IPS DF 19.7 (cell line): ENCODE data around the gene GRIN2C.

ENCODE experiments used
- DNase-seq: peaks from one replicate; pipeline ENCODE4 v3.0.0-alpha.2; 2013; ENCODE audit warnings: low read depth, low spot score

Gene GRIN2C

DNA sequence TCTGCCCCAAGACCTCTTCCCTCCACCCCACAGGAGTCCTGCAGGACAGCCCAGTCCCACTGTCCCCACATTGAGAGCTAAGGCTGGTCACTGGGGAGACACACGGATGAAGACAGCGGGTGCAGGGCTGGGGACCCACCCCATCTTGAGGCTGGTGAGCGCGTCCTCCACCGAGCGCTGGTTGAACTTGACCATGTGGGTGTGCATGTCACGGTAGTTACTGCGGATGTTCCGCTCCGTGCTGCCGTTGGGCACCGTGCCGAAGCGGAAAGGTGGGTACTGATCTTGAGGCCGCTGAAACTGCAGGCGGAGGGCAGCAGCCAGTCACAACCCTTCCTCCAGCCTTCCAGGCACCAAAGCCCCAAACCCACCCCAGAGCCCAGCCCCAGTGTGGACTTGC lies 13.1 kb downstream of the GRIN2C start:
- DNase-seq = no peak

DNA sequence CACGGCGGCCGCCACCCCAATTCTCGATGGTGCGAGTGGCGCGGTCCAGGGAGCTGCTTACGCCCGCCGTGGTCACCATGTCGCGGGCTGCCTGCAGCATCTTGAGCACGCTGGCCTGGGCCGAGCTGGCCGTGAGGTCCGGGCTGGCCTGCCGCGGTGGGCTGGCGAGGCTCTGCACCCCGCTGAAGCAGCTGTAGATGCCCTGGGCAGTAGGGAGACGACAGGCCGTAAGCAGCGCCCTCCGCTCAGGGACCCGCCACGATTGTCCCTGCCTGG lies 16.4 kb downstream of the GRIN2C start:
- DNase-seq = no peak

DNA sequence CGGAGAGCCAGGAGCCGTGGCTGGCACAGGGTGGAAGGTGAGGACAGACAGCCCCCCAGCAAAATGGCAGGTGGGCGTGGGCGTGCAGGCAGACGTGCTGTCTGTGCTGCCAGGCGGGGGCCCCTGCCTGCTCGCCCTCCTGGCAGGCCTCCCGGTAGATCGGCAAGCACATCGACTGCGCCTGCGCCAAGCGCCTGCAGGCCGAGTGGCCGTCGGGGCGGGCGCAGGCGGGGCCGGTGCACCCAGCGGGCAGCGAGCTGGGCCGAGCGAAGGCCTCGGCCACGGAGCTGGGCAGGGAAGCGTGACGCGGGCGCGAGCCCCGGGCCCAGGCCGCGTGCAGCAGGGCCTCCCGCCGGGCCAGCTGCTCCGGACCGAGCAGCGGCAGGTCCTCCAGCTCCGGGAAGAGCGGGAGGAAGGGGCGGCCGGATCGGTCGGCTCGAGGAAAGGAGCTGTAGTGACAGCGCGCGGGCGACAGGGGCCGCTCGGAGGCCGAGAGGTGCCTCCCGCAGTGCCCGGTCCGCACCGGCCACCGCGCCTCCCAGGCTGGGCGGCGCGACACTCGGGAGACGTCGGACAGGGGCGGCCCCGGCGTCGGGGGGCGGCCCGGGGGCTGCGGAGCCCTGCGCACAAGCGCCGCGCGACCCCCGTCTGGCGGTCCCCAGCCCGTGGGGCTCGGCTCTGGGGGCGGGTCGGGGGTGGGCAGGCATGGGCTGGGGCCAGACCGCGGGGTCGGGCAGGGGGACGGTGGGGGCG lies 16.9 kb downstream of the GRIN2C start:
- DNase-seq = no peak

DNA sequence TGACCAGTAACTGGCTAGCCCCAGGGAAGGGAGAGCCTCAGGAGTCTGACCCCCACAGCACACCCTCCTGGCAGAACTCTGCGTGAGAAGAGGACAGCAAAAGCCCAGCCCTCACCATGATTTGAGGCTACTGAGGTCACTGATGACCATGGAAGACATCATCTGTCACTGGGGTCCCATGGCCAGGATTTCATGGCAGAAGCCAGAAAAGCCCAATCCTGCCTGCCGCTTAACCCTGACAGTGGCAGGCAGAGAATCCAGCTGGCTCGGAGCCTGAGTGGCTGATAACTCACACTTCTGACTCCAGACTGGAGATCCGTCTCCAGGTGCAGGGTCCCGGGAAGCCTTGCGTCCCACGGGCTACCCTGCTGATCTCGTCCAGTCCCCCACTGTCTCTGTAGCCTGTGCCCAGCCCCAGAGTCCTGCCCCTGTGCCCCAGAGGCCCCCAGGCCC lies 17.5 kb downstream of the GRIN2C start:
- DNase-seq = no peak

DNA sequence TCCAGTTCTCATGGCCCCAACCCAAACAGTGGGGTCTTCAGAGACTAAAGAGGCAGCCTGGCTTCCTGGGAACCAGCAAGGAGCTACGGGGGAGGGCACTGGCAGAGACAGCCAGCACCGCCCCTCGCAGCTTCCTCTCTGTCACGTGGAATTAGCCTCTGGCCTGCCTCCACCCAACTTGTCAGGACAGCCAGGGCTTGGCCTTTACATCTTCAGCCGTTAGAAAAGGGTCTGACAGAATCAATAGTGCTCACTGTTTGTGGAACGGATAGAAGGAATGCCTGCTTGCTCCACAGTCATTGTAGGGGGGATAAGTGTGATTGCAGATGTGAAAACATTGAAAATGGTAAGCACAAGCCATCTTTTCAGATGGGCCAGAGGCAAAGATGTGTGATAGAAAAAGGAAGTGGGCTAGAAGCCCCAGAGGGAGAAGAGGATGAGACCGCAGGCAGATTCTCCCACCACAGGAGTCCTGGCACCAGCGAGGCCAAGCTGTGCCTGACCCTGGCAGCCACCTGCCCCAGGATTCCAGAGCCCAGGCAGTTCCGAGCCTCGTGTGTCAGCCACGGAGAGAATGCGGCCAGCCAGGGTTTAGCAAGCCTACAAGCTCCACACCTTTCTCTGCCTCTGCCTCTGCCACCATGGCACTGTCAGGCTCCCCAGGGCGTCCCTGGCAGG lies 18.6 kb downstream of the GRIN2C start:
- no peak for DNase-seq

DNA sequence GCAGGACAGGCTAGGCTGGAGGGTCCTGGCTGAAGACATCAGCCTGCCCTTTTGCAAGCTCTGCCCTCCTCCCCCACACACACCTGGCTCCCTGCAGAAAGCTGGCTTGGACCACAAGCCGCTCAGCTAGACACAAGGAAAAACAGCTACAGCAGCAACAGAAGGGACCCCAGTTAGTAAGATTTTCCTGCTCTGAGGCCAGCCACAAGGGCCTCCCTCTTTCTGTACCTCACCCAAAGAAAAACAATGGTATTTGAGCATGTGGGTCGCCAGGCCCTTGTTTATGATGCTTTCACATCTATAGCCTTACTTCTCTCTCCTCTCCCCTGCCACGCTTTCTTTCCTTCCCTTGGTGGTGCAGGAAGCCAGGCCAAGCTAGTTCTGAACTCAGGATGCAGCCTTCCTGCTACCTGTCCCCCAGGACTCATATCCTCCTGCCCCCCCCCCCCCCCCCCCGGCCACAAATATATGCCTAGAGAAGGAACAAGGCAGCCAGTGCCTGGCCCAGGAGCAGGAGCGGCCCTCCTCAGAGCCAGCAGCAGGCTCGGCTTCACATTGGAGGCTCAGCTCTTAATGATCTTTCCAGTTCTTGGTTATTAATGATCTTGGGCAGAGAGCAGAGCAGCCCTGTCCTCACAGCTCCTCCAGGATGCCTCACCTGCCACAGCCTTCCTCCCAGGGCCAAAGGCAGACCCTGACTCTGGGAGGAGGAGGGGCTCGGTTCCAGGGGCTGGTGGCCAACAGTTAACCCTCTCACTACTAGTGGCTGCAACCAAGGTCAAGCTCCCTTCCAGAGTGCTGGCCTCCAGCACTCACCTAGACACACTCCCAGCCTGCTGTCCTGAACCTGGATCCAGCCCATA lies 19.5 kb downstream of the GRIN2C start:
- no peak for DNase-seq

DNA sequence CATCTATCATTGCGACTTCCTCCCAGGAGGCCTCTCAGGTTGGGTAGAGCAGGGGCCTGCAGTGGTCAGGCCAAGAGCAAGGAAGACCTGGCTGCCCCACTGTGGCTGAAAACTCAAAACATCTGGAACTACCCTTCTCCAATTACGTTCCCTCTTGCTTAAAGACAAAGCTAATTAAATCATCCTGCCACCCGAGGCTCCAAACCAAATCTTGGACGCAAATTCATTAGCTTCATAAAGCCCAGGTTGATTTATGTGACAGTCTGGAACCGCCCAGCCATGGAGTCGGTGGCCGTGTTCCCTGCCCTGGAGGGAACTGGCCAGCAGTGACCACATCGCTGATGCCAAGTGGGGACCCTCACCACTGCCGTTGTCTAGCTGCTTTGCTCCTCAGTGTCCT lies 21.4 kb downstream of the GRIN2C start:
- no peak for DNase-seq

DNA sequence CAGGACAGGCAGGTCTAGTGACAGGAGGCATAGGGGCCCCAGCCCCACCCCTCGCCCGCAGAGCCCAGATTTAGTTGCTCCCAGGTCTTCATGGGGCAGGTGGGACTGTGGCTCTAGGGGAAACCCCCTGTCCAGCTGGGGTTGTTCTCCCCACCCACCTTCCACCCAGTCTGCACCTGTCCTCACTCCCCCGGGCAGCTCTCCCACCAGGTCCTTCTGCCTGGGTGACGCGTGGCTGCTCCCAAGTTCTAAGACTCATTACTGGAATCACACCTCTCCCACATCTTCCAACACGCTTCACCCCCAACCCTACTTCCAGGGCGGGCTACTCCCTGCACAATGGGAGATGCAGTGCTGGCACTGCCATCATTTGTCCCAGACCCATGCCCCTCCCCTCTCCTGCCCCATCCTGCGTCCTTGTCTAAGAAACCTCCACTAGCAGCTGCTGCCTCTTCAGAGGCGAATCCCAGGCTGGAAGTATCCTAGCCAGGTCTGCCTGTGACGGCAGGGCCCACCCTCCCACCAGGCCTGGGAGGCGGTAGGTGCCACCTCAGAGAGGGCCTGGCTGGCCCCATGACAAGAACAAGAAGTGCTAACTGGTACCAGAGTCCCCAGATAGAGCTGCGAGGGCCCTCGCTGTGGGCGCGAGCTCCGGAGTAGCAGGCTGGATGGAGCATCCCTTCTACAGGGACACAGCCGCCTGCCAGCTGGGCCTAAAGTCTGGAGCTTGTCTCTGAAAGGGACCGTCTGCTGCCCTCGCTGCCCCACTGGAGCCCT lies 22.8 kb downstream of the GRIN2C start:
- DNase-seq = no peak

DNA sequence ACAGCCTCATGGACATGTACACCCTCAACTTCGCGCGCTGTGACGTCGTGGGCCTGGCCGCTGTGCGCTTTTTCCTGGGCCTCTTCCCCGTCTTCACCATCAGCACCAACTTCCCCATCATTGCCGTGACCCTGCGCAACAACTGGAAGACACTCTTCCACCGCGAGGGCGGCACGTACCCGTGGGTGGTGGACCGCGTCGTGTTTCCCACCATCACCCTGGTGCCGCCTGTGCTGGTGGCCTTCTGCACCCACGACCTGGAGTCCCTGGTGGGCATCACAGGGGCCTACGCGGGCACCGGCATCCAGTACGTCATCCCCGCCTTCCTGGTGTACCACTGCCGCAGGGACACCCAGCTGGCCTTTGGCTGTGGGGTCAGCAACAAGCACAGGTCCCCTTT lies 23.5 kb downstream of the GRIN2C start:
- no peak for DNase-seq

DNA sequence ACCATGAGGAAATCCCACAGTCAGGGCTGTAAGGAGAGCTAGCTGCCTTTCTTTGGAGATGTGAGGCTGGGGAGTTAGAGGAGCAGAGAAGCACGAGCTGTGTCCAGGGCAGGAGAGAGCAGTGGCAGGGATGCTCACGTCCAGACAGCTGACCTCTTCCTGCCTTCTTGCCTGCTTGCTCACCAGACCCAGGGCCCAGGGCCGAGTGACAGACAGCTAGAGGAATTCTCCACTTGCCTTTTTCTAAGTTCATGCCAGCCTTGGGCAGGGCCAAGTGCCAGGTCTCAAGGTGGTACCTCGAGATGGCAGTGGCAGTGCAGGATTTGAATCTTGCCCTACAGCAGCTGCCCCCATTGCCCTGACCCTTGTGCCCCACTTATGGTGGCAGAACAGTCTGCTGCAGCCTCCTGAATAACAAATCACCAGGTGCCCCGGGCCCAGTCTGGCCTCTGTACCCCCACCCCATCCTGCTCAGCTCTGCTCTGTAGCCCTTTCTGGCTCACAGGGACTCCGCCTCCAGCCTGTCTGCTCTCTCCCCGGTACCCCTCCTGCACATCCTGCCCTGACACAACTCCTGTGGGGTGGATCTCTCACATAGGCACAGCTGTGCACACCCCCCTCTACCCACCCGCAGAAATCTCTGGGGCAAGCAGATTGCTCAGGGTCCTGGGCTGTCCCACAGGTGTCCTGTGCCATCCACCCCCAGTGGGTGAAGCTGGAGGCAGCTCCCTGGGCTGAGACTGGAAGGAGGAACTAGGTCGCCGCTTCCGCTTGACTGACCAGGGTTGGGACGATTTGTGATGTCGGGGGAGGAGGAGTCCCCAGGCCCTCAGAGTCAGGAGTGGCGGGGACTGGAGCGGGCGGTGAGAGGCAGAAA lies 25.9 kb downstream of the GRIN2C start:
- DNase-seq = no peak

DNA sequence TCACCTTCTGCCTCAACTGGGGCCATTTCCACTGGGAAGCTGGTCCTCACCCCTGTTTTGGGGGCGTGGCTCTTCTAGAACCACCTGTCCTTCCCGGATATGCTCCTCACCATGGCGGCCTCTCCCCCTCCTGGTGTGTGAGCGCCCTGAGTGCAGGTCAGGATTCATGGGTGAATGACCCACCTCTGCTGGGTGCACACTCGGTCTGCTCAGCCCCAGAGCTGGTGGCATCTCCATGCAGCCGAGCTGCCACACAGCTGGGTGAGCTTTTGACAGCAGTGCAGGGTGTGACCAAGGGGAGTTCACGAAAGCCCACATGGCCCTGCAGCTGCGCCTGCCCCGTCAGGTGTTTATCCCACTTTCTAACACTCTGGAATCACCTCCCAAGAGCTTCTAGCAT lies 27.3 kb downstream of the GRIN2C start:
- no peak for DNase-seq

DNA sequence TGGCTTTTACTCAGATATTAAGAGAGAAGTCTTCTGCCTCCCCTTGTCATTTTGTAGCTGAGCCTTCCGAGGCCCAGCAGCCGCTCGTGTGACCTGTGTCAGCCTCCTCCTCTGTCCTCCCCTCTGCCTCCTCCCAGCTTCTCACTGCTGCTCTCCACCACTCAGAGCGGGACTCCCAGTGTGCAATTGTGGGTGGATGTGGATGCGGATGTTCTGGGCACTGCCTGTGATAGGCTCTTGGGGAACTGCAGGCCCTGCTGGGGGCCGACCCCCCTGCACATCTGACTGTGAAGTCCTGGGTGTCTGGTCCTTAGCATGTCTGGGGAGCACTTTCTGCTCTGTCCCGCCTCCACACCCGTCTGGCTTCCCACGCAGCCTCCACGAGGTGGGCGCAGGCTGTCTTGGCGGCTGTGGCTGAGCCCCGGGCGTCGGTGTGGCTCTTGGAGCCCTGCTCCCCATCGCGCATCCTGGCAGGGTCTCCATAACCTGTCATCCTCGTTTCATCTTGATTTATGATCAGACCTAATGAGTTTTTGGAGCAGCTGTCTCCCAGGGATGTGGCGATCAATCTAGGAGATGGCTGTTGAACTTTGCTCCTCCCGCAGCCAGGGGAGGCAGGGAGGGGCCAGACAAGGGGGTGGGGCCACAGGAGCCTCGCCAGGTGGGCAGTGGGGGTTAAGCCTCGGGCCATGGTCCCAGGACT lies 28.1 kb downstream of the GRIN2C start:
- no peak for DNase-seq

DNA sequence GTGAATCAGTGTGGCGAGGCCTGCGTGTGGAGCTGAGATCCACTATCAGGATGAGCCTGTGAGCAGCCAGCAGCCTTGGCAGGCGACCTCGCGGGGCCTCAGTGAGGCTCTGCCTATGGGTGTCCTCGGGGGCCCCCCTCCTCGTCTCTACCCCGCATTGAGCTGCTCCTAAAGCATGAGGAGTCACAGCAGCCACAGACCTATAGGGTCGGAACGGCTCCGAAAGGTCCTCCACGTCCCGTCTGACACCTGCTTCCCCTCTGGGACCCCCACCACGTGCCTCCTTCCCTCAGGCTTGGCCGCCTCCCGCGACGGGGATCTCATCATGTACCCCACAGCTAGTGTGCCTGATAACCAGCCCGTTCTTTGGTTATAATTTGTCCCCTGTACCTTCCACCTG lies 28.8 kb downstream of the GRIN2C start:
- no peak for DNase-seq

DNA sequence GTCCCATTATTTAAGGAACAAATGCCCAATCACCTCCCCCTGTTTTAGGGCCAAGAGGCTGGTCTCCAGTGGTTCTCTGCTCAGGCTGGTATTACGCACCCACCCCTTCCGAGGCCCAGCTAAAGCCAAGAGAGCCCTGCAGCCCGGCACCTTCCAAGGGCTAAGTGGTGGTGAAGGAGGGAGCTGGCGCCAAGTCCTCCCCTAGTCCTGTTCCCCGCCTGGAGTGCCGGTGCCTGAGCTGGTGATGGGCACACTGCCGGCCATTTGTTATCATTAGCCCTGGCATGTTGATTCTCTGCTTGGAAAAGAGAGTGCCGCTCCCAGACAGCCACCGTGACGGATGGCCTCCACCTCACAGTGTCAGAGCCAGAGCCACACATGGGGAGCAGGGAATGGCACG lies 31.9 kb downstream of the GRIN2C start:
- no peak for DNase-seq

DNA sequence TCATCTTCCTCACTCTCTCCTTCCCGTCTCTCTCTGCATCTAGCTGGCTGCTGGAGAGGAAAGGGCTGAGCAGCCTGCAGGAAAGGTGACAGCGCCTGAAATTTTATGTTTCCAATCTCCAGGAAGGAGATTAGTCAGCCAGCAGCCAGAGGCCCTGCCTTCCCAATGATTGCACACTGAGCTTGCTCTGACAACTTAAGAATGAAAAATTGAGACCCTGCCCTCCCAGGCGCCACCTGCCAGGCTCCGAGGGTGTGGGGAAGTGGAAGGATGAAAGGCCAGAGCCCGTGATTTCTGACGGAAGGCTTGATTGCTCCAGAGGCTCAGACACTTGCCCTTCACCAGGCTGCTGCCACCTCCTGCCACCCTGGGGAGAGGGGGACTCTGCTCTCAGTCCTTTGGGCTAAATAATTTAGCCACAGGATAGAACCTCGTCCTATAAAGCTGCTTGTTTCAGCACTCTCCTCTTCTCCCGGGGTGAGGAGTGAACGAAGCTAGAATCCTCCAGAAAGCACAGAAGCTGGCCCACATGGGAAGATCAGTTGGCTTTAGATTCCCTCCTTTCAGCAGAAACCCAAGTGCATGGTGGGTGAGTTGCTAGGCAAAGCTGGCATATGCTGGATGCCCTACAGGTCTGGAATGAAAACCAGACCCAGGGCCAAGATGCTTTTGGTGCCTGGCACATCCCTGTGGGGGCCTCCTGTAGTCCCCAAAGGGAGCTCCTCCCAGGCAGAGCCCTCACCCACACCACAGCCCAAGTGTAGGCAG lies 33.5 kb downstream of the GRIN2C start:
- DNase-seq = no peak

DNA sequence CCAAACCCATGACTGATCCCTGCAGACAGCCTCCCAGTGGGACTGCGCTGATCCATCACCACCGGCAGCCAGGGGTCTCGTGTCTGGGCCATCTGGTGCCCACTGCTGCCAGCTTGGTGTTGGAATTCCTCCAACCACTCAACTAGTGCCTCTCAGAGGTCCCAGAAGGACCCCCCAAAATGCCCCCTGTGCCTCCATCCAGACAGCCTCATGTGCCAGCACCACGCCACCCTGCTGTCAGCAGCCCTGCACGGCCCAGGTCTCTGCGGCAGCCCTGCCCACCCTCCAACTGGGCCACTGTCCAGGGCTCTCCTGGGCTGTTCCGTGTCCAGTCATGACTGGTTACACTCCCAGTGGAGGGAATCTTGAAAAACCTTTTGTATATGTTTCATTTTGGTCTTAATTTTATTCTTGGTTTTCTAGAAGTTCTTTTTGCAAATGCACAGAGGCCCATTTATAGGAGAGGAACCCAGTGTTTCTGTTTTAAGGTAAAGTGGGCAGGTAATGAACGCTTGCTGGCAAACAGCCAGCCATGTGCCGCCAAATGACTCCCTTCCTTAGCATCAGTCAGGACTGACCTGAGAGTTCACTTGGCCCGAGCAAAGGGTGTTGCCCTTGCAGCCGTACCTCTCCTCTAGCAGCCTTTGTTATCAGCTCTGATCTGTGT lies 34.6 kb downstream of the GRIN2C start:
- no peak for DNase-seq

DNA sequence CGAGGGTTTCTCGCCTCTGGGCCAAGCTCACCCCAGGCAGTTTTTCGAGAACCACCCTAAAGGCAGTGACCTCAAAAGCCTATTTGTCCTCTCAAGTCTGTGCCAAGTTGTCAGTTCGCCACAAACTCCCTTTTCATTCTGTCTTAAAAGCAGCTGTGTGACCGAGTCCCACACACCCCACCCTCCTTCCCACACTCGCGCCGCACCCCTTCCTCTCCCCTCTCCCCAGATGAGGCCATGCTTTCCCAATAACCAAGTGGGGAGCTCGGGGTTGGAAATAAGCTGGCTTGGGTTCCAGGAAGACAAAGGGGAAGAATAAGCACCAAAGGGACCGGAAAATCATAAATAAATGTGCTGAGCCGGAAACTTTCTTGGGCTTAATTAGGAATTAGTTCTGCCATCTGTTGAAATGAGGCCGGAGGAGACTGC lies 36.7 kb downstream of the GRIN2C start:
- no peak for DNase-seq

DNA sequence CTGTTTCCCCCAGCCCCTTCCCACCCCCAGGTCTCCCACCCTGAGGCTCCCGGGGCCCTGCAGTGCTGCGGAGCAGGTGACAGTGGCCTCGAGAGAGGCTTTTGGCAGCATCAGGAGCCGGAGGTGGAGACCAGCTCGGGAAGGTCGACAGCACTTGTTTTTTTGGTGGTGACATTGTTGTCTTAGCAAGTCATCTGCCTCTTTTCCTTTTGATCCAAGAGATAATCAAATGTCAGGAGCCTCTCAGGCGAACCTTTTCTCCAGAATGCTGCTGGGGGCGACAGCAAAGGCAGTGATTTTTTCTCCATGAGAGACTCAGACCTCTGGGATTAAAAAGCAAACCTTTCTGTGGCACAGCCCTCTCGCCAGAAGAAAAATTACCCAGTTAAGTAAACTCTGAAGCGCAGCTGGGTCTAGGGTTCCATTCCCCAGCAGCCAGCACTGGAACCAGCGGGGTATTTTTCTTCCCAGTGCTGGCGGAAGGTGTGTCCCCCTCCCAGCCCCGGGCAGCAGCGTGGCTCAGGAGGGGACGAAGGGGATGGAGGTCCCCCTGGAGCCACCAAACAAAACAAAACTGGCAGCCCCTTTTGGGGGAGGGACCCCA lies 37.2 kb downstream of the GRIN2C start:
- no peak for DNase-seq
